GM12872 (cell line): ENCODE data around the gene ALG1.

Experiments
- CTCF ChIP-seq: IDR thresholded peaks from 3 replicates; pipeline ENCODE4 v1.5.1; 2011; ENCODE audit warnings: low read depth, mild to moderate bottlenecking, low read length, moderate library complexity; ENCODE audit not compliant: insufficient read depth

Gene ALG1

GRCh38 chr16:5071681-5072333, at the start of gene ALG1:
Gene ALG1 (plus strand): TSS chr16:5071843. CDS start chr16:5071850, 7 bp downstream.
- no peak for TF ChIP-seq CTCF

GRCh38 chr16:5022521-5022920, 49.1 kb upstream of the ALG1 start:
- TF ChIP-seq CTCF: no peak

GRCh38 chr16:5024632-5025031, 47.0 kb upstream of the ALG1 start:
- TF ChIP-seq CTCF: 0 out of 3 replicates have a peak, but pooled peaks have one; percentile 4

GRCh38 chr16:5025171-5025632, 46.4 kb upstream of the ALG1 start:
- peak; percentile 41 for TF ChIP-seq CTCF

- no peak for TF ChIP-seq CTCF
Measured at GRCh38 chr16:5026664-5027063, 45.0 kb upstream of the ALG1 start.

GRCh38 chr16:5027086-5027485, 44.6 kb upstream of the ALG1 start:
- no peak for TF ChIP-seq CTCF

GRCh38 chr16:5027575-5028235, 43.9 kb upstream of the ALG1 start:
- TF ChIP-seq CTCF: no peak
